Heart right ventricle (tissue), 16 donors: ENCODE data around the gene KCNT2. TPM values are rescaled to one million over a fixed set of nuclear protein-coding genes. Genes with fewer than 3 reads are reported as not detected.

Source experiments
- ATAC-seq, 8 donors: fragments of 200-7000 bp; cut with Tn5 transposase; one replicate each; pipeline ENCODE4 v1.9.1; 2020; ENCODE audit warnings: mild to moderate bottlenecking in 8 of 8, moderate library complexity in 8 of 8, moderate number of reproducible peaks in 1 of 8
- DNase-seq, 2 donors: peaks; one replicate each; pipeline ENCODE4 v3.0.0-alpha.2; 2020
- H3K27ac ChIP-seq, 10 donors: fragments of 200-600 bp; sonication (generic) in 2 of 10; one replicate each; pipeline versions ENCODE4 v1.5.0 to v1.8.0; 2020 to 2022; ENCODE audit warnings: mild to moderate bottlenecking in 3 of 10
- H3K27me3 ChIP-seq, 7 donors: fragments of 200-600 bp; one replicate each; pipeline ENCODE4 v1.8.0; 2021 to 2022; ENCODE audit warnings: mild to moderate bottlenecking in 2 of 7
- H3K36me3 ChIP-seq, 9 donors: fragments of 200-600 bp; sonication (generic) in 1 of 9; one replicate each; pipeline versions ENCODE4 v1.5.0 to v1.8.0; 2020 to 2022; ENCODE audit warnings: mild to moderate bottlenecking in 2 of 9
- H3K4me1 ChIP-seq, 9 donors: fragments of 200-600 bp; sonication (generic) in 1 of 9; one replicate each; pipeline versions ENCODE4 v1.5.0 to v1.8.0; 2020 to 2022; ENCODE audit warnings: mild to moderate bottlenecking in 4 of 9
- H3K4me3 ChIP-seq, 10 donors: fragments of 200-600 bp; sonication (generic) in 2 of 10; one replicate each; pipeline versions ENCODE4 v1.5.0 to v1.8.0; 2020 to 2022; ENCODE audit warnings: mild to moderate bottlenecking in 7 of 10, moderate library complexity in 2 of 10
- H3K9me3 ChIP-seq, 11 donors: fragments of 200-600 bp in 10 of 11; sonication (generic) in 2 of 11; one replicate each; pipeline versions ENCODE4 v1.5.0 to v1.8.0; 2013 to 2022; ENCODE audit warnings: mild to moderate bottlenecking in 2 of 11, control low read depth in 1 of 11, moderate library complexity in 1 of 11
- WGBS, 2 donors: extraction: QIAGEN DNeasy Blood & Tissue Kit; methylation state at CpG; one replicate each; pipeline ENCODE4 v1.1.7; 2013; ENCODE audit warnings: inconsistent platforms in 1 of 2; 5-methylcytosine and 5-hydroxymethylcytosine counted together
- intact Hi-C, 10 donors: fragments of 100-400 bp; cut with DNase I; formaldehyde crosslinking; loops; one replicate each; pipeline versions ENCODE4 v1.11.1 to v1.14.2; 2022
- polyA plus RNA-seq, 2 donors: library from polyadenylated mRNA; stranded (reverse); fragments of 200-250 nt; gene quantifications; one replicate each; pipeline ENCODE4 v1.2.3, GENCODE V29; 2013
- total RNA-seq, 10 donors: library from RNA; stranded (reverse); fragmentation: NEBNext Ultra II Directional in 3 of 10; extraction: Animal tissue kit (Norgen Biotek cat#: 25700) in 3 of 10; gene quantifications; one replicate each; pipeline versions ENCODE4 v1.2.1 to v1.2.4, GENCODE V29; 2021 to 2023
- TF ChIP-seq, protein P1 (sequence below), 9 donors: fragments of 200-600 bp; sonication (generic) in 2 of 9; IDR thresholded peaks; one replicate each; pipeline versions ENCODE4 v1.5.0 to v1.8.0; 2021 to 2022; ENCODE audit warnings: antibody characterized with exemption in 9 of 9, mild to moderate bottlenecking in 5 of 9, moderate library complexity in 1 of 9
- donor health status: Arrhythmogenic right ventricular cardiomyopathy.
- donor health status: ischemic (EF 13 %, LVEDD 7.1; RV severe dilation, severe dysfunction).
- donor health status: healthy with polysubstance abuse.
- donor health status: DM: no; HTN: yes; CAD: no.
- donor health status: DM: no; HTN: no; CAD: no.
- donor health status: ischemic (EF 25% LVEDD 6.9; RV normal size, moderate dysfunction).
- donor health status: ischemic (EF 25% LVEDD 5.7; RV mildly dilated, moderate dysfunction).
- donor health status: healthy.
- donor health status: DM: yes; HTN: yes; CAD: no.
- donor health status: Ischemic cardiomyopathy.
- donor health status: ischemic (EF 35%, LVEDD 5.7; RV mildly dilated, moderate dysfunction).
- donor health status: nonischemic (EF 11% LVEDD 7.7; RV severe dilation, severe dysfunction).
- donor health status: DM: yes; HTN: yes; CAD: no.
- donor health status: PGD.
- donor health status: ischemic (EF 29% LVEDD 5.4; RV normal size, mild dysfunction).
- donor health status: nonischemic (EF 23%, LVEDD 6.1; RV moderate dilation, normal function).

KCNT2 gene
- total and polyA plus RNA-seq, 12 donors, result 0.26 to 1.1 (median 0.68) TPM

DNA sequence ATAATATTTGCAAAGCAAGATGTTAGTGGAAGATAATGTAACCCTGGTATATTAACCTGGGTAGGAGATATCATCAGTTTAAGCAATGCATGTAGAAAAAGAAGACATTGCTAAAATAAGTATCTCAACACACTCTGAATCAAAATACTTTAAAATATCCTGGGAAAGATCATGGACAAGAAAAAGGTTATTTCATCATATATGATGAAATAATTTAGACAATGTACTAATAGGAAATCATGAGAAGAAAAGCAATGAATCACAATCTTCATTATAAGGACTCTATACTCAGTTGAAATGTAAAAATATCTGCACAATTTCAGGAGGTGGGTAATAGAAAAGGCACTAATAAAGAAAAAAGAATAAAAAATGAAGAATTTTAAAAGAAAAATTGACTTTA lies 158.8 kb downstream of the KCNT2 start:
- no peak overlapping the region for H3K4me3 ChIP-seq
- no peak for ATAC-seq
- no peaks in the 10 kb centered on the region for H3K27me3 ChIP-seq

DNA sequence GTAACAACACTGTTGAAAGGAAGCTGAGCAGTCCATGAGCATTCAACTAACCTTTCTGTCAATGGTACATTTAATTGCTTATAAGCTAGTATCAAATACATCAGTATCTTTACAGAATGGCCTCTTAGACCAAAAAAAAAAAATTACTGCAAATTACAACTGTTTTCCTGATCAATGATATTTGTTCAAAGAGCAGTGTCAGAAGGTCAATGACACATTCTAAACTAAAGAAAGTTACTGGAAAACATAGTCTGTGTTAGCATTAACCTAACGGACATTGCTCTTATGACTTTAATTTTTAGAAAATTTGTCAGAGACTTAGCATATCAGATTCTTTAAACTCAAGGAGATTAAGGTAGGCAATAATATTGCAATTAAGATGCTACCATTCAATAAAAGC lies 162.5 kb downstream of the KCNT2 start:
- TF ChIP-seq, protein P1, sequence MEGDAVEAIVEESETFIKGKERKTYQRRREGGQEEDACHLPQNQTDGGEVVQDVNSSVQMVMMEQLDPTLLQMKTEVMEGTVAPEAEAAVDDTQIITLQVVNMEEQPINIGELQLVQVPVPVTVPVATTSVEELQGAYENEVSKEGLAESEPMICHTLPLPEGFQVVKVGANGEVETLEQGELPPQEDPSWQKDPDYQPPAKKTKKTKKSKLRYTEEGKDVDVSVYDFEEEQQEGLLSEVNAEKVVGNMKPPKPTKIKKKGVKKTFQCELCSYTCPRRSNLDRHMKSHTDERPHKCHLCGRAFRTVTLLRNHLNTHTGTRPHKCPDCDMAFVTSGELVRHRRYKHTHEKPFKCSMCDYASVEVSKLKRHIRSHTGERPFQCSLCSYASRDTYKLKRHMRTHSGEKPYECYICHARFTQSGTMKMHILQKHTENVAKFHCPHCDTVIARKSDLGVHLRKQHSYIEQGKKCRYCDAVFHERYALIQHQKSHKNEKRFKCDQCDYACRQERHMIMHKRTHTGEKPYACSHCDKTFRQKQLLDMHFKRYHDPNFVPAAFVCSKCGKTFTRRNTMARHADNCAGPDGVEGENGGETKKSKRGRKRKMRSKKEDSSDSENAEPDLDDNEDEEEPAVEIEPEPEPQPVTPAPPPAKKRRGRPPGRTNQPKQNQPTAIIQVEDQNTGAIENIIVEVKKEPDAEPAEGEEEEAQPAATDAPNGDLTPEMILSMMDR (IDR thresholded peaks at IDR 0.05), result no peak
- Histone ChIP-seq H3K4me1 (no peaks in the 10 kb centered on the region), H3K4me3 (no peak overlapping the region), H3K9me3 (no peaks in the 10 kb centered on the region), H3K27ac (no peak overlapping the region), H3K27me3 (no peaks in the 10 kb centered on the region), H3K36me3 (no peaks in the 10 kb centered on the region)
- intact Hi-C loops, result no loop called here
- 92 to 98% methylated on average over 1 of the region's 1 CpG for WGBS, 2 donors
- ATAC-seq, result no peak
- no peak for DNase-seq

More for the DNA sequence above, 158.8 kb downstream of the KCNT2 start:
- intact Hi-C loops, result no loop called here
- Histone ChIP-seq H3K9me3 (no peaks in the 10 kb centered on the region), H3K27ac (no peak overlapping the region), H3K4me1 (no peaks in the 10 kb centered on the region), H3K36me3 (no peaks in the 10 kb centered on the region)
- TF ChIP-seq, protein P1 (IDR thresholded peaks at IDR 0.05), result no peak
- no peak for DNase-seq

DNA sequence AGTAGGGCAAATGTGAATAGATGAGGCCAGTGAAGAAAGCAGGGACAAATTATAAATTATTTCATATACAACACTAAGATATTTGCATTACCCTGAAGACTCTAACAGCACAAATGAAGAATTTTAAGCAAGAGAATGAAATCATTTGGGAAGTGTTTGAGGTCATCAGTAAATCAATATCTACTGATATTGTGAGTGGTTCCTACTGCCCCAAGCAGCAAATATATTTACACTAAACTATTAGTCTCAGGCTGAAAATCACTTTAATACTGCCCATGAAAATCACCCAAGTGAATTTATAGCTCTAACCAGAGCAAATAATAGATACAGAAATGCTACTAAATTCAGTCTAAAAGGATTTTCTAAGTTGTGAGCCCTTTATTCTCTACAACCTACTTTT lies 163.6 kb downstream of the KCNT2 start:
- no peak for ATAC-seq
- intact Hi-C loops, result no loop called here

DNA sequence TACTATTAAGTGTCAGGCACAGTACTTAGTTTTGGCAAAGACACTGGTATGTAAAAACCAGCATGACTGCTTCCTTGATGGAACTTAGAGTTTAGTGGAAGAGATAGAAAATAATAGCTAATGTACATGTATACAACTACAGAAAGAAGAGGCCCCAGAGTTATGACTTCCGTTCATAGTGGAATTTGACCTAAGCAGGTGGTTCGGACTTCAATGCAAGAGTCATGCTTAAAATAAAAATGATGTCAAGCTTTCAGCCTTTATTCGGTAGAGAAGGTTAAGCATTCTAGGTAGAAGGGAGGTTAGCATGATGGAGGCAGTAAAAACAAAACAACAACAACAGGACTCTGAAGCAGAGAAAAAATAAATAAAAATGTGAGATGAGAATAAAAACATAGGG lies 165.9 kb downstream of the KCNT2 start:
- intact Hi-C loops, result no loop called here
- Histone ChIP-seq H3K27me3 (no peaks in the 10 kb centered on the region), H3K36me3 (no peaks in the 10 kb centered on the region), H3K4me3 (no peak overlapping the region), H3K4me1 (no peaks in the 10 kb centered on the region), H3K9me3 (no peaks in the 10 kb centered on the region), H3K27ac (no peak overlapping the region)
- TF ChIP-seq, protein P1 (IDR thresholded peaks at IDR 0.05), result no peak
- 66 to 71% methylated on average over 3 of the region's 3 CpGs for WGBS, 2 donors
- DNase-seq (no peak), ATAC-seq (no peak)

More for the DNA sequence above, 163.6 kb downstream of the KCNT2 start:
- no peaks in the 10 kb centered on the region for H3K36me3 ChIP-seq
- H3K27ac ChIP-seq, result no peak overlapping the region
- TF ChIP-seq, protein P1 (IDR thresholded peaks at IDR 0.05), result no peak
- no peaks in the 10 kb centered on the region for H3K9me3 ChIP-seq
- no peak for DNase-seq
- H3K4me1 ChIP-seq, result no peaks in the 10 kb centered on the region
- no peaks in the 10 kb centered on the region for H3K27me3 ChIP-seq
- H3K4me3 ChIP-seq, result no peak overlapping the region

DNA sequence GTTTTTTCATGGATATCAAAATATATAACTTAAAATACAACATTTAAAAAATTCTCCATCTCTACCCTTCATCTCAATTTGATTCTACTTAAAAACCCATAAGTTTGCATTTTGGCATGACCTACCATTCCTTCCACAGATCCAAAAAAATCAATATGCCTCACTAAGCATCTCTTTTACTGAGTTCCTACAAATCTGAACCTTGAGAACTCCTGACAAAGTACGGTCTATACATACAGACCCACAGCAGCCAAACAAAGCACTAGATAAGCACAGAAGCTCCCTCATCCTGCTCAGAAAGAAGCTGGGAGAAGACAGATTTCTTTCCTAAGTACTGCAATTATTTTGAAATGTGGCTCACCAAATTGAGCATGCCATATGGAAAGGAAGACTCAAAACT lies 167.5 kb downstream of the KCNT2 start:
- H3K4me3 ChIP-seq, result no peak overlapping the region
- H3K27me3 ChIP-seq, result no peaks in the 10 kb centered on the region
- no peaks in the 10 kb centered on the region for H3K36me3 ChIP-seq
- no peak overlapping the region for H3K27ac ChIP-seq
- no peaks in the 10 kb centered on the region for H3K9me3 ChIP-seq
- DNase-seq (no peak), ATAC-seq (no peak)
- 58 to 76% methylated on average over 1 of the region's 1 CpG for WGBS, 2 donors
- intact Hi-C loops, result no loop called here
- no peaks in the 10 kb centered on the region for H3K4me1 ChIP-seq
- TF ChIP-seq, protein P1 (IDR thresholded peaks at IDR 0.05), result no peak
